HG03095 (cell line): Measurements from ENCODE around the gene ST6GALNAC4.
A peak's percentile ranks its signal among the peaks of the same experiment; 100 is the strongest.

Experiments
- ATAC-seq: cut with Tn5 transposase; IDR thresholded peaks from one replicate; pipeline ENCODE4 v1.9.1; 2021; ENCODE audit warnings: moderate library complexity; ENCODE audit not compliant: unreplicated experiment

Gene ST6GALNAC4

DNA sequence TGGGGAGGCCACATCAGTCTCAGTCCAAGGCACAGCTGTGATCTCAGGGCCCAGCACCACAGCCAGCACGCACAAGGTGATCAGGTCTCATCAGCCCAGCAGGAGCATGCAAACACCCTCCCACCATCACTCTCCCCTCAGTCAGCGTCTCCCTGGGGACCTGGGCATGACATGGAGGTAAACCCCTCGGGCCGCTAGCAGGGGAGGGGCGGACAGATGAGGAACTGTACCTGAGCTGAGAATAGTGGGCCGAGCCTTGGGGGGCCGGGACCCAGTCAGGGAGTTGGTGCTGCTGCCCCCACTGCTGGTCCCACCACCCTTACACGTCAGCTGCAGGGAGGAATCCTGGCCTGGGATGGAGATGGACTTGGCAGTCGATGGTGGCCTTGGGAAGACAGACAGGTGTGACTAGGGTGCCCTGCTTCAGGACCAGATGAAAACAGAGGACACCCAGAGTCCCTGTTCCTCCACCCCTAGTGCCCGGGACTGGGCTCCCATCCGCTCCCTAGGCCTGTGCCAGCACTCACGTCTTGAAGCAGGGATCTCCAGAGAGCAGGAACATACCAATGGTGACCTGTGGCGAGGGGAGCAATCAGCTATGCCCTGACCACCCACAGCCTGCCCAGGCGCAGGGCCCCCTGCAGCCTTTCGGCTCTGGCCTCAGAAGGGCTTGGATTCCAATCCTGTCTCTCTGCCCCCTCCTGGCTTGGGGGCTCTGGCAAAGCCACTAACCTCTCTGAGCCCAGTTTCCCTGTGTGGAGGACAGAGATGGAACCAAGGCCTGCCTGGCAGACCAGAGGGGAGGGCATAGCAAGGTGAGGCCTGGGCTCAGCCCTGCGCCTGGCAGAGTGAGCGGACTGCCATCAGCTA, 31.2 kb upstream of the ST6GALNAC4 start:
- ATAC-seq: no peak

DNA sequence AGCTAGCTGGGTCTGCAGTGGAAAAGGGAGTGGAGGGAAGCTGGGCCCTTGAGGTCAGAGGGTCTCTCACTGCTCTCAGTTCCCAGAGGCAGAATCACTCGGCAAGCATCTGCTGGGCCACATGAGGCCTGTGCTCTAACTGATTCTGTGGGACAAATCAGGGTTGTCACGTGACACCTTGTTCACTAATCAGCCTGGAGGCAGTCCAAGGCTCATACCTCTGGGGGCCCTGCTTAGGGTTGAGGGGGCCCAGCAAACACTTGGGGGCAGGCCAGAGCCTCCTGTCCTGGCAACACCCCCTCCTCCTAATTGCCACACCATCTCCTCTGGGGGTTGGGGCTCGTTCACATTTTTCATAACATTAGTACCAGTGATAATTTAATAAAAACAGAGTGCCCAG, 29.9 kb upstream of the ST6GALNAC4 start:
- ATAC-seq: no peak

DNA sequence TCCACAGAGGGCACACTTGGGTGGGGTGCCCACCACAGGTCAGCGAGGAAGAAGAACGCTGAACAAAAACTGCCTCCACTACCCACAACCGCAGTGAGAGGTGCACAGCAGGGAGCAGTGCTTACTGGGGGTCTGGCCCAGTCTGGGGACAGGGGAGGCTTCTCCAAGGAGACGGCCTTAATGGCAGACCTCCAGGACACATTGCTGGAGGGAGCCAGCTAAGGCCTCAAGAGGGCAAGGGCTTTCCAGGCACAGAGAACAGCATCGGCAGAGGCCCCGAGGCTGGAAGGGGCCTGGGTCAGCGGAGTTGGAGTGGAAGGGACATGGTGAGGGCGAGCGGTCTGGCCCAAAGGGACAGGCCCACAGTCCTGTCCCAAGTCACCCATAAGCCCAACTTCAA, 29.1 kb upstream of the ST6GALNAC4 start:
- ATAC-seq: no peak

DNA sequence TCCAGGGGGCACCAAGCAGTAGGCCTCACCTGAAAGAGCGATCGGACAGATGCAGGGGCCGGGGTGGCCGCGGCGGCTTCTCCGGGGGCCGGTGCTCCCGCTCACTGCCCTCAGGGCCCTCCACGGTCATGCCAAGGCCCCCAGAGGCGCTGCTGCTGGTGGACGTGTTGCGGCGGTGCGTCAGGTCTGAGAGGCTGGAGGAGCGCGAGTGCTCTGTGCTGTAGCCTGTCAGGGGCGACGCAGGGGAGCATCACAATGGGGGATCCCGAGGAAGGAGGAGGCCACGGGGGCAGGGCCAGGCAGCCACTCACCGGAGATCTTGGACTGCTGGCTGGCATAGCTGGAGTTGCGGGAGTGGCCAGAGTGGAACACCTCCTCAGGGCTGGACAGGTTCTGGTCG, 28.5 kb upstream of the ST6GALNAC4 start:
- ATAC-seq: no peak

DNA sequence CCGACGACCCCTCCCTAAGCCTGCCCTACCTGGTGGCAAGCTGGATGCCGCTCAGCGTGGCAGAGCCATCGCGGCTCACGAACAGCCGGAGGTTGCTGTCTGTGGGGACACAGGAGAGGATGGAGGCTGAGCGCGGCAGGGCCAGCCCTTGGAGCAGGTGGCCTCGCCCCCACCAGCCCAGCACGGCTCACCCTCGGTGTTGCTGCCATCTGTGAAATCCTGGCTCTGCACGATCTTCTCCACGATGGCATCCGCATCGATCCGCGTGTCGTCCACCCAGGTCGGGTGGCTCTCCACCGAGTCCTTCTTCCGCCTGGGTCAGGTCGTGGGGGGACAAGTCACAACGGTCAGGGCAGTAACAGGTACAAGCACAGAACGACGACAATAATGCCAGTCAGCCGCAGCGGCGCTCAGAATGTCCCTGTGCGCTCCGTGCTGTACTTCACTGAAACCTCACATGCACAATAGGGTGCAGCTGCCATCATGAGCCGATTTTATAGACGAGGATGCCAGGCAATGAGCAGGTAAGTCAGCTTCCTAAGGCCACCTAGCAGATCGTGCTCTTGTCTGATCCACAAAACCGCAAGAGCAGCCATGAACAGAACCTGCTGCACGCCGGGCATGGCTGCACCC, 27.9 kb upstream of the ST6GALNAC4 start:
- no peak for ATAC-seq

DNA sequence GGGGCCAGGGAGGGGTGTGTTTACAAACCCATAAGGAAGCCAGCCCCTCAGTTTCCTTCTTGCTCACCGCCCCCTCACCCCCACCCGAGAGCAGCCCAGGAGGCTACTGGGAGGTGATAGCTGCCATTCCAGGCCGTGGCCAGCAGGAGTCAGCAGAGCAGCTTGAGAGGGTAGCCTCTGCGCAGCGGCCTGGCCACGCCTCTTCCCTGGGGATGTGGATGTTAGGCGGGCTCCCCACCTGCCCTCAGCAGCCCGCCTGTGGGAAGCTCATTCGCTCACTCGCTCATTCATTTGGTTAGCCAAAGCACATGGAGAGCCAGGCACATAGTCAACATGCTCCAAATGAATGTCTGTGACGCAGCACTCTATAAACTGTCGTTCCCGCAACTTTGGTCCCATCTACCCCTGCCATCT, 26.9 kb upstream of the ST6GALNAC4 start:
- ATAC-seq: no peak

DNA sequence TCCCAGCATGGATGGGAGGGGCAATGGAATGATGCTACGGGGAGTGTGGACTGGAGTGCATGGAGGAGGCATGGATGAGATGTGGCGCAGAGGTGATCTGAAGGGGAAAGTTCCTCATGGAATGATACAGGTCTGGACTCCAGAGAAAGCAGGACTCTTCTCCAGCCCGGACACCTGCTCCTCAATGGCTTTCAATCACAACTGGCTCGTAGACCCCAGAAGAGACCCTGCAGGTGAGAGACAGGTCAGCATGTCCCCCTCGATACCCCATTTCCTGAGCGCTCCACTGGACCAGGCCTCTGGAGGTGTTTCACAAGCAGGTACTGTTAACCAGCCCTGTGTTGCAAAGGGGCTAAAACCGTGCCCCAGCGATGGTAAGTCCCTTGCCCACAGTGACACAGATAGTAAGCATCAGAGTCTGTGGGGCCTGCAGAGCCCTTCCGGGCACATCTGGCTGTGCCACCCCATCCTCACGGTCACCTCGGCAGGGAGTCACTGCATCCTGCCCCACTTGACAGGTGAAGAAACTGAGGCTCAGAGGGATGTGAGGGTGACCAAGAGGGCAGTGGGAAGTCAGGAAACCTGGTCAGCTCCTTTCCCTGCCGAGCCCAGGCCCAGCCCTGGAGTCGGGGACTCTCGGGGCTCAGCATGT, 26.3 kb upstream of the ST6GALNAC4 start:
- ATAC-seq: no peak

DNA sequence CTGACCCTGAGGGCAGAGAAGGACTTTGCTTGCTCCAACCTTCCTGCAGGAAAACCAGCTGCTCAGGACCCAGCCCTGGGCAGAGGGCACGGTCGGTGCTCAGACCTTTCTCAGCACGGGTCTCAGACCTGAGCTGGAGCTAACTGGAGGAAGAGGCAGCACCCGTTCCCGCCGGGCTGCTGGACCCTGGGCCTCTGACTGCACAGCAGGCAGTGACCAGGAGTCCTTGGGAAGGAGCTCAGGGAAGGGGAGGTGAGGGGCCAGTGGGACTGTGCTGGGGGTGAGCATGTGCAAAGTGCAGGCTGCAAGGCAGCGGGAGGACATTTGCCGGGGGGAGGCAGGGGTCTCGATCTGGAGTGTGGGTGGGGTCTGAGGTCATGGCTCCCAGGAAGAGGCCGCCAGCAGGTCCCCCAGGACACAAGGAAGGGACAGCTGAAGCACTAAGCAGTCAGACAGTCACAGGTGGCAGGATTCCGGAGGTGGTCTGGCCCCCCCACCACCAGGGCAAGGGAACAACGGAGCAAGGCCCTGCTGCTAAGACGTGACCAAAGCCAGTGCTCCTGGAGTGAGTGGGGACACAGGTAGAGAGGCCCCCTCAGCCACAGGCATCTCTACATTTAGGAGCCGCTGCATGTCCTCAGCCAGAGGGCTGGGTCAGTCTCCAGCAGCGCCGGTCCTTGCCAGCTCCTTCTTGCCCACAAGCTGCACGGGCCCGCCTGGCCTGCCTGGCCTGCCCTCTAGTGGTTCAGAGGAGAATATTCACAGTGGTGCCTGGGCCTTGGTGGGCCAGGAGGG, 25.6 kb upstream of the ST6GALNAC4 start:
- no peak for ATAC-seq

DNA sequence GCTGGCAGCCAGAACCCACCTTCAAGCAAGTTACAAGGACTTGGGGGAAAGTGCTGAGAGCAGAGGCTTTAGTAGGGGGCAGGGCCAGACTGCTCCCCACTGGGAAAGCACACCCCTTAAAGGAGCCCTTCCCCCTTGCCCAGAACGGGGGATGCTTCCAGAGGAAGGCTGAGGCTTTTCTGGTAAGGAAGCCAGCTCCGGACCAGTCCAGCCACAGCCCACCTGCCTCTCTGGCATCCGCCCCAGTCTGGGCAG, 25.0 kb upstream of the ST6GALNAC4 start:
- no peak for ATAC-seq

DNA sequence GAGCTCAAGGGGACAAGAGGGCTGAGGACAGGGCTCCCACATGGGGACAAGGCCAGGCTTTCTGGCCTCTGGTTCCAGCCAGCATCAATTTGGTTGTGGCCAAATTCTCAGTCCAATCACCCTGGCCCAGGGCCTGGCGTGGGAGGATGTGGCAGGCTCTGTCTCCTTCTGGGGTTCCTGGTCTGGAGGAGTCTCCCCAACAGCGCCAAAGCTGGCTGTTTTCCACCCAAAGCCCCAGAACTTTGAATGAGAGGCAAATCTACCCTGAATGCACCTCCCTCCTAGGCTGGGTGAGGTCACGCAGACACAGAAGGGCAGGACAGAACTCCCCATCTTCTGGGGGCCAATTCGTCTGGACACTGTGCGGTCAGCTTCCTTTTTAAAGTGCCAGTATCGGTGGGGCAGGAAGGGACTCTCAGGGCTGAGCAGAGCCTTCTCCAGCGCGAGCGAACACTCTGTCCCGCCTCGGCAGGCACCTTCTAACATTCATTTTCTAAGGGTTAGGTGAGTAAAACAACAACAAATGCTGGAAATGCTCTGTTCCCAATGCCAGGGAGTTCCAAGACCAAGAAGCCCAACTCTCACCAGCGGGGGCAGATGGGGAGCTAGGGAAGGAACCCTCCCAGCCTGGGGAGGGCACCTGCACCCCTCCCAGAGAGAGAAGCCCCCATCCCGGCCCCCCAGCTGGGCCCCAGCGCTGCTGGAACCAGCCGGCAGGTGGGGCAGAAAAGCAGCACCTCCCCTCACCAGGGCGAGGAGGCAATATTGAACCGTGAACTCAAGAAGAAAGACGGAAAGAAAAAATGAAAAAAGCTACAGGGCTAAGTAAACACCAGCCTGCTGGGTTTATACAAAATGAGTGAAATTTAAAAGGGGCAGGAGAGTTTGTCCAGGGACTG, 24.5 kb upstream of the ST6GALNAC4 start:
- no peak for ATAC-seq

DNA sequence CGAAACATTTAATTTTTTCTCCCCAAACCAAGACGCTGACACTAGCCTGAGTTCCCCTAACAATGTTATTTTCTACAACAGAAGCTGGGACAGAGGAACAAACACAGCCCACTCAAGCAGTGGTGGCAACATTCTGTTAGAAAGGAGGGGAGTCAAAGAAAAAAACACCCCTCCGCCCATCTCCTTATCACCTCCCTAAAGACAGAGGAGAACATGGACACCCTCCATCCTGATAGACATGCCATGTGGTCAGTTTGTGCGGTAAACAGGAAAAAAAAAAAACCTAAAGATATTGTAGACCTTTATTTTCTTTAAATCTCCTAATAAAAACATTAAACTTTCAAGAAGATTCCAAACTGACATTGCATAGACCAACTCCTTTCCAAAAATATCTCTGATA, 23.8 kb upstream of the ST6GALNAC4 start:
- ATAC-seq: no peak

DNA sequence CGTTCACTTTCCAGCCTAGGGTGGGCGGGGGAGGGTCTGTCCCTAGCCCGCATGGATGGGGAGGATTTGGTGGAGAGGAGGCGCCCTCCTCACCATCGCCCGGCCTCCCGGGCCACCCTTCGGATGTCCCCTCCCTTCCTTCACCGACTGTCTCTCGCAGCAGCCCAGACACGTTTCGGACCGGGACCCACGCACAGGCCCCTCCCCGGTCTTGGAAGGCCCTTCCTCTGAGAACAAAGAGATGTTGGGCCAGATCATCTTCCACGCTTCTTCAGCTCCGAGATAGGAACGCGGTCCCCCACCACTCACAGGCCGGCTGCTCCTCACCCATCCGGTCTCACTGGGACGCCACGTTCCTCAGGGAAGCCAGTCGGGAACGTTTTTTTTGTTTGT, 21.5 kb upstream of the ST6GALNAC4 start:
- ATAC-seq: no peak

DNA sequence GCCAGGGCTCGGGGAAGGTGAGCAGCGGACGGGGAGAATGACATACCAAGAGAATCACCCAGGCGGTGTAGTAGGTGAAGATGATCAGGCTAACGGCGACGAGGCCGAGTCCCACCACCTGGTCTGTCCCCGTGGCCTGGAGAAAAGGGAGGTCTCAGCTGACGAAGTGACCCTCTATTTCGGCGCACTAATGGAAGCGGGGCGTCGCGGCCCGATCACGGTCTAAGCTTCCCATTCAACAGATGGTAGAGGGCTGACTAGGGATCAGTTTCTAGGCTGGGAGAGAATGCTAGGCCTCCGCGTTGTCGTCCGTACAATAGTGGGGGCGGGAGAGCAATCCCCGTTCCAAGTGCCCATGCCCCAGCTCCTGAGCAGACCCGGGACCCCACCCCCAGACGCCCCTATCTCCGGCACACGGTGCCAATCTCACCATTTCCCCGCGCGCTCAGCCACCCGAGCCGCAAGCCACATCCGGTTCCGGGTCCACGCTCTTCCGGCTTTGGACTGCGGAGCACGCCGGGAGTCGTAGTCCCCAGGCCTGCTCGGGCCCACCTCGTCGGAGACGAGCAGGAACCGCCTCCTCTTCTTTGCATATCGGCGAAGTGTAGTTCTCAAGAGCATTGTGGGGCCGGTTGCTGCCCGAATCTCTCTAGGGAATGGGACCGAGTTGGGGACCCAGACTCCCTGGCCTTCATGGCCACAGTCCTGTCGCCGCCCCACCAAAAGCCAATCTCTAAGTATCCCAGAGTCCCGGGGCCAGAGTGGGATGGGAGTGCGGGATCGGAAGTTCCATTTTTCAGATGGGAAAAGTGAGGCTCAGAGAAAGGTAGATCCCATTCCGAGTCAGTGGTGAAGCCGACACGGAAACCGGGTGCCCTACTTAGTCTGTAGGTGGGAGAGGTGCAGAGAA, 20.8 kb upstream of the ST6GALNAC4 start, which contains the start of gene DPM2:
Gene DPM2, minus strand, starts transcription at position 467 of the 910 bp plus-strand sequence. Its CDS starts 34 bp downstream, at position 433.
- peak; percentile 88 for ATAC-seq

DNA sequence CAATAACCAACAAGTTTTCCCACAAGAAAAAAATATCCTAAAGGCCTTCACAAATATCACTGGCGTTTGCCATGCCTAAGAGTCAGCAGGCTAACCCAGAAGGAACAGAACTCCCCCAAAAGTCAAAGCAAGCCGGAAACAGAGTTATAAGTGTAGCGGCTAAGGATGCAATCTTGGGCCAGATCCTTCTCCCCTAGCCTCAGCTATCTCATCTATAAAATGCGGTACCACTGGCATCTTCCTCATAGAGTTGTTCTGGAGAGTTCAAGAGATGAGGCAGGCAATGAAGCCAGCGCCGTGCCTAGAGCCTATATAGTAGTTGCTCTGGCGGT, 20.2 kb upstream of the ST6GALNAC4 start:
- ATAC-seq: no peak

DNA sequence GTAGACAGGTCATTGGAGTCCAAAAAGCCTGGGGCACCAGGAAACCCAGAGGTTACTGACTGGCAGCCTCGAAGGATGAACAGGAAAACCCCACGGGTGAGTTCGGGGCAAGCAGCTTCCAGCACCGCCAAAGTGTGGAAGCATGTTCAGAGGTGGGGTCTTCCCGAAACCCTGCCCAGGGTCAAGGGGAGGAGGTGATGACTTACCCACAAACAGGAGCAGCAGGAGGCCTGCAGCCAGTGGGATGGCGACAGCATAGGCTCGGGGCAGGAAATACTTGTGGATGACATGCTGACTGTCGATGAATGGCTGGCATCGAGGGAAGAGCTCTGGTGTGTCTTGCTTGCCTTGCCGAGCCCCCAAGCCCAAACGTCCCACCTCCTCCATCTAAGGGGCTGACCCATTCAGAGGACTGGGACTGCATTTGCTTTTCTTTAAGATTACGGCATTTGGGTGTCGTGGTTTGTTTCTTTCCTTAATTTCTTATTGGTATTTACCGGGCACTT, 19.6 kb upstream of the ST6GALNAC4 start:
- ATAC-seq: no peak

DNA sequence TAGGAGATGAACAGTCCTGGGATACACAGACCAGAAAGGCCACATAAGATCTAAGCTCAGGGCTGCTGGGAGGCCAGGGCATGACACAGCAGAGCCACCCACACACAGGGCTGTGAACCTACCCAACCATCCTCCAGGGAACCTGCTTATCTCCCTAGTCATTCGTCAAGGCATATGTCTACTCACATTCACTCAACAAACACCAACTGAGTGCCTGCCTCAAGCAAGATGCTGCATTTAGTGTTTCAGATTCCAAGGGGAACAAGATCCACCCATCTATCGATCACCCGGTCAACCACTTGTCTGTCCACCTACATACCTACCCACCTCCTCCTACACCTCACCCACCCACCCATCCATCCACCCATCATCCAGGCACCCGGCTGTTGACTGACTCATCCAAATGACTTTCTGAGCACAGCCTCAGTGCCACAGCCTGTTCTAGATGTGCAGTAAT, 19.0 kb upstream of the ST6GALNAC4 start:
- ATAC-seq: no peak

DNA sequence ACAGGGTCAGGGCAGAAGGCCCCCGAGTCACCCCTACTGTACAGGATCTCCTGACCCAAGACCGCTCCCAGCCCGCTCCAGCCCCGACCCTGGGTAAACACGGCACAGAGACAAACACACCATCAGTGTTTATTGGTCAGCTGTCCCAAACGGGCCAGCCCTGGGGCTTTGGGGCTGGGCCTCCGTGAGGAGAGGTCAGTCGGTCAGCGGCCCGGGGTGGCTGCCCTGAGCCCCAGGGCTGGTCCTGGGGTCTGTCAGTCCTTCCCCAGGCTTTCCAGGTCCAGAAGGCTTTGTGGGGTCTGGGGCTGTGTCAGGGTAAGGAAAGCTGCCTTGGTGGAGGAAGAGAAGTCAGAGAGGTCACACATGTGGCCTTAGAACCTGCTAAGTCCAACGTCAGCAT, 18.1 kb upstream of the ST6GALNAC4 start:
- ATAC-seq: no peak

DNA sequence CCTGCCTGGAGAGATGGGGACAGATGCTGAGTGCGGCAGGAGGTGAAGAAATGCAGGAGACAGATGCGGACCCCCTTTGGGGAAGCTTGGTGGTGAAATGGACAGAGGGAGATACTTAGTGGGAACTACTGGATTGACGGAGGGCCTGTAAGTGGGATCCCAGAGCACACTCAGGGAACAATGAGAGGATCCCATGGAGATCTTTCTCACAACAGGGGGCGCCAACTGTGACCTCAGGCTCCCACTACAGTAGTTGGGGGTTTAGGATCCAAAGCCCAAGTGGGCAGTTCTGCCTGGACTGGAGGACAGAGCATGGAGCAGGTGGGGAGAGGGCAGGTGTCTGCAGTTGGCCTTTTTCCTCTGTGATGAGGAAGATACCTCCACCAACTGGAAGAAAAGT, 17.4 kb upstream of the ST6GALNAC4 start:
- no peak for ATAC-seq
